ENCODE measurements around the gene CCDC116.

- TF ChIP-seq CTCF (IDR thresholded peaks at IDR 0.05; ENCODE audit: poor library complexity): no peak
- TF ChIP-seq EZH2phosphoT487 (IDR thresholded peaks at IDR 0.05; ENCODE audit: low read depth, severe bottlenecking, unreplicated experiment): no peak
These were observed 30.0 kb upstream of the CCDC116 start for GRCh38 chr22:21602579-21602978.

All from hepatocyte (in vitro differentiated cells).